NCI-H1436 (cell line): ENCODE results near the gene TBXAS1.
"Not testable (repeated sequence)": the region's sequence is repeated elsewhere in the genome, so short reads cannot be mapped to it uniquely, and the experiment has no call there.

ENCODE experiments used
- DNase-seq: peaks from one replicate; lab custom pipeline; 2025; lab: John Stamatoyannopoulos, UW

Gene TBXAS1

GRCh38 chr7:139914306-139915267 is 85.5 kb downstream of the TBXAS1 start:
- DNase-seq: no peak

- DNase-seq: no peak
These were observed 86.3 kb downstream of the TBXAS1 start for GRCh38 chr7:139915268-139915863.

DNA sequence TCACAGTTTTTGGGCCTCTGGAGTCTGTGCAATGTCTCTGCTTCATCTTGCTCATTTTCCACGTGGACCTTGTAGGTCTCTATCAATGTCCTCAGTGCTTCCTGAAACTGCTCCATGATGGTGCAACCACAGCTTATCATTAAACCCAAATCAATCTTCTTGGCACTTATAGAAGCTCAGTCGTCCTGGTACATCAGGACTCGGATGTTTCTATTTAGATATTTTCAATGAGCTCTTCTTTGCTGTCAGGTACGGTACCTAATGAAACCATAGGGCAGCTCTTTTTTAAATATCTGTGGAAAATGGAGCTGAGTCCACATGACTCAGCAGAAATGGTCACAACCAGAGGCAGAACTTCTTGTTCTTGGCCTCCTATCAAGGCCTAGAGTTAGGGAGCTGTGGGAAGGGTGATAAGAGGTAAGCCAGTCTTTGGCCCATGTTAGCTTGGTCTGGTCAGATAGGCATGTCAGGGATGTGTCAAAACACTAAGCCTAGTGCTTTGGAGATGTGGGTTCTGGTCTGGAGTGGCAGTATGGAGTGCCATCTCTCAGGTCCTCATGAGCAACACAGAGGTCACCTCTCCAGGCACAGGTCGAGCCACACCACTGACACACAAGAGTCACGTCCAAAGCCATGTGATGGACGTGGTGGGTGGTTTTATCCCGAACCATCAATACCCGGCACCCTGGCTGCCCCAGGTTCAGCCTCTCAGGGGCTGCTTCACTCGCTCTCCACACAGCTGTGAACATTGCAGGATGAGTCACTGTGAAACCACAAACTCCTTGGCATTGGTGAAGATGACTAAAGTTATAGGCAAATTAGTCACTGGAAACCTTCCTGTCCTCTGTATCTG is 87.0 kb downstream of the TBXAS1 start:
- DNase-seq: no peak

DNA sequence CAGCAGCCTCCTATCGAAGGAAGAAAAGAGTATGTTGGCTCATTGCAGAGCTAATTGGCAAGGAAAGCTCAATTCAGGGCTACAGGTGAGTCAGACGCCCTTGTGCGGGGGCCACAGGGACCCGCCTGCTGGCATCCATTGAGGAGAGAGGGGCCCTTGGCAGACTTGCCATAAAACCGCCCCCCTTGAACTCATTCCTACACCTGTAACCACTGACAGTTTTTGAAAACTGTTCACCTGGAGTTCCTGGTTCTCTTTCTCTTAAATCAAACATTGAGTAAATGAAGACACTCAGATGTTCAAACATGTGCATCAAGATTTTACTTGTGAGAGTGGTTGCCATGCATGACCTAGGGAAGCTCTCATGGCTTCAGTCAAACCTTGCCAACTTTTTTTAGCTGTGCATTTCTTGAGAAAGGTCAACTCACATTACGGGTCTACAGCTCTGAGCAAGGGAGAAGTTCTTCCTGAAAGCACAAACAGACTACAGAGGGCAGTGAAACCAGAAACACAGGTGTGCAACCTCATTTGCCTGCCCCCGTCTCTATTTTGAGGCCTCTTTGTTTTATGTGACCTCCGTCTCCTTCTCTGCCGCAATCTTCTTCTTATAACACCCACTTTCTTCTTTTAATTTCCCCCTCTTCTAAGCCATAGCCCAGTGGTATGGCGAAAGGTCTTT is 87.8 kb downstream of the TBXAS1 start:
- DNase-seq: no peak

DNA sequence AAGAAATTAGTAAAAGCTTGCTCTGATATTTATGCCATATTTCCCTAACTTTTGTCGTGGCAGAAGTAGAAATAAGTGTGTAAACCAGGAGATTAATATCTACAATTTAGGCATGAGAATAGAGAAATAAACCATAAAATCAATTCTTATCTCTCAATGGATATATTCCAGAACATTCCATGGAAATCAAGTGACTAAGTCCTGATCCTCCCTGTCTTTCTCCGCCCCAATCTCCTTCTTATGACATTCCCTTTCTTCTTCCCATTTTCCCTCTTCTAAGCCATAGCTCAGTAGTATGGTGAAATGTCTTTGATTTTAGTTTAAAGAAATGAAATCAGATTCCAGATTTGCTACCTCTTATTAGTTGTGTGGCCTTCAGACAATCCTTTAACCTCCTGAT is 88.8 kb downstream of the TBXAS1 start:
- no peak for DNase-seq

GRCh38 chr7:139918480-139918879 is 89.4 kb downstream of the TBXAS1 start:
- no peak for DNase-seq

DNA sequence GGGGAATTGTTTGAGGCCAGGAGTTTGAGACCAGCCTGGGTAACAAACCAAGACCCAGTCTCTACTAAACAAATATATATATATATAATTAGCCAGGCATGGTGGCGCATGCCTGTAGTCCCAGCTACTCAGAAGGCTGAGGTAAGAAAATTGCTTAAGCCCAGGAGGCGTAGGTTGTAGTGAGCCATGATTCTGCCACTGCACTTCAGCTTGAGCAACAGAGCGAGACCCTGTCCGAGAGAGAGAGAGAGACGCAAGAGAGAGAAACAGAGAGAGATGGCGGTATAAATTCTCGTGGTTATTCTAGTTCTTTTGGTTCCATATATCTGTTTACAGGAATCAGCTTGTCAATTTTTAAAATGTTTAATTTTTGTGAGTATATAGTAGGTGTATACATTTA is 94.0 kb downstream of the TBXAS1 start:
- no peak for DNase-seq

GRCh38 chr7:139924461-139924860 is 95.4 kb downstream of the TBXAS1 start:
- no peak for DNase-seq

DNA sequence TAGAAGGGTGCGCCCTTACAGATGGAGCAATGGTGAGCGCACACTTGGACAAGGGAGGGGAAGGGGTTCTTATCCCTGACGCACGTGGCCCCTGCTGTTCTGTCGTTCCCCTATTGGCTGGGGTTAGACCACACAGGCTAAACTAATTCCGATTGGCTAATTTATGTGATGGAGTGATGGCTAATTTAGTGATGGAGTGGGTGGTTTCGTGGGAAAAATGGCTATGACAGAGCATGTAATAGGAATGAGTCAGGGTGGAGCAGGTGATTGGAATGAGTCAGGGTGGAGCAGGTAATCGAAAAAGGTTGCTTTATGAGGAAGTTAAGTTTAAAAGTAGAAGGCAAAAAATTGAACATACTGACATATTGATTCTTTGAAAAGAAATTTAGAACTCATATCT is 100.2 kb downstream of the TBXAS1 start:
- not testable (repeated sequence) for DNase-seq

GRCh38 chr7:139930286-139930965 is 101.4 kb downstream of the TBXAS1 start:
- DNase-seq: no peak

DNA sequence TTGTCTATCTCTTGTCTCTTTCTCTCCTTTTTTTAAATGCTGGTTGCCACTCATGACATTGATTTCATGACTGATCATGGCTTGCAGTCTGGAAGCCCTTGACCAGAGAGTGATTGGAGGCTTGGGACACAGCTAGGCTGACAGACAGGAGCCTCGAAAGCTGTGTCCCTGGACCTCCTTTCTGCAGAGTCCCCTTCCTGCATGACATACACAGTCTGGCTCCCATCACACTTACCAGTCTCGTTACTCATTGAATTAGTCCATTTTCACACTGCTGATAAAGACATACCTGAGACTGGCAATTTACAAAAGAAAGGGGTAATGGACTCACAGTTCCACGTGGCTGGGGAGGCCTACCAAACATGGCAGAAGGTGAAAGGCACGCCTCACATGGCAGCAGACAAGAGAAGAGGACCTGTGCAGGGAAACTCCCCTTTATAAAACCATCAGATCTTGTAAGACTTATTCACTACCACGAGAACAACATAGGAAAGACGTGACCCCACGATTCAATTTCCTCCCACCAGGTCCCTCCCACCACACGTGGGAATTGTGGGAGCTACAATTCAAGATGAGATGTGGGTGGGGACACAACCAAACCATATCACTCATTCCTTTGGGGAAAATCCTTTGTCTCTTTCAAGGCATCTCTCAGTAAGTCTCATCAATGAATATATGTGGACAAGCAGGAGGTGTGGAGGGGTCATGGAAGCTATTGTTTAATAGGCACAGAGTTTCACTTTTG is 102.3 kb downstream of the TBXAS1 start:
- DNase-seq: no peak

DNA sequence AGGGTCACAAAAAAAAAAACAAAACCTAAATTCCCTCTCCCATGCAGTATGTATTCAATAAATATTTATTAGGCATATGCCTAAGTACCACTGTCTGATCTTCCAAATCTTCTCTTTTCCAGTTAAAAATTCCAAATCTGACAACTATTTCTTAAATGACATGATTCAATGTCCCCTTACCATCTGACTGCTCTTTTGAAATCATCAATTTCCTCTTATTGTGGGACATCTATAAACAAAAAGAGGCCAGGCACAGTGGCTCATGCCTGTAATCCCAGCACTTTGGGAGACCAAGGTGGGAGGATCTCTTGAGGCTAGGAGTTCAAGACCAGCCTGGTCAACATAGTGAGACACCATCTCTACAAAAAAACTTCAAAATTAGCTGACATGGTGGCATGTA is 103.5 kb downstream of the TBXAS1 start:
- DNase-seq: no peak

DNA sequence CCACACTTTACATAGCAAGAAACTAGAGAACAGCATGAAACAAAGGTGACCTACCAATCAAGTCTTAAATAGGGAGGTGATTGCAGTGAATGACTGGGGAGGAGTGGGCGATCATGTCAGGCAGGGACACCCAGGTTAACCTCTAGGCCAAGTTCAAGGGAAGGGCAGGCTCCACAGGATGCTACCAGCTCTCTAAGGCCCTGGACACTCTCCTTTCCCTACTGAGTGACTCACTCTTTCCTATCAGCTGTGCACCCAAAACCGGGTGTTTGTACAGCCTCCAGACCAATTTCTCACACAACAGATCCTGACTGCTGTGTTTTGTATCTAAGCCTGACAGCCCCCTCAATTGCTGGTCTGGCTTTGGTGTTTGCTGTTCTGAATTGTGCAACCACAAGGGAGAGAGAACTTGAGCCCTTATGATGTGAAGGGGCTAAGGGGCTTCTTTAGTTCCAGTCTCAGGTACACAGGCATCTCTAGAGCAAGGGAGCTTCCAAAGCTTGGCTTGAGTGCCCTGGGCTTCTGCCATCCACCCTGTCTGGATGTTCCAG is 107.8 kb downstream of the TBXAS1 start:
- no peak for DNase-seq

DNA sequence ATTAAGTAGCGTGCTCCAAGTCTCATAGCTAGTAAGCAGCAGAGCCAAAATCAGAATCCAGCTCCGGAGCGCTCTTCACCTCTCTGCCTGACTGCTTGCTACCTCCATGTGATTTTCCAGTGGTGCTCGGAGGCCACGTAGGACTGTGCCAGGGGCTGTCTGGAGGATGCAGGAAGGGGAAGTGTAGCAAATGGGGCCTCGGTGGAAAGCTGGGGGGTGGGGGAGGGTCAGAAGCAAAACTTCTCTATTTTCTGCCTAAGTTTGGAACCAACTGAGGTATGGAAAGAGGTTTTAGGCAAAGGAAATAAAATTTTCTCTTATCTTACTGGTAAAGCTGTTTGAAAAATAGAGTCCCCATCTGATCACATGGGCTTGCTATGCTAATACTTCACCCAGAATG is 108.7 kb downstream of the TBXAS1 start:
- DNase-seq: no peak

- no peak for DNase-seq
These were observed 111.8 kb downstream of the TBXAS1 start for GRCh38 chr7:139940866-139941265.

- no peak for DNase-seq
These were observed 112.4 kb downstream of the TBXAS1 start for GRCh38 chr7:139941421-139941820.

DNA sequence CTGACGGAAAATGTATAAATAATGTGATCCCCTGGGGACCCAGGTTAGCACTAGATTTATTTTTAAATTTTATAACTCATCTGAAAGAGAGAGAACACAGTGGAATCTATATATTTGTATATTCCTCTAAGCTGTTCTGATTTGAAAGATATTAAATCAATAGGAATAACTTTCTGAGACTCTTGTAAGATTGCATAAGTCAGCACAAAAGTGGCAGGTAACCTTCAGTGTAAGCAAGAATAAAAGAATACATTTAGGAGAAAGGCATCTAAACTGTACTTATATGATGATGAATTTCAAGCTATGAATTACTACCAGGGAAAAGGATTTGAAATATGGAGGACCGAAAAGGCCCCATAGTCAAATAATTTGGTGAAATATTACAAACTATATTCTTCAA is 112.8 kb downstream of the TBXAS1 start:
- DNase-seq: no peak

GRCh38 chr7:139942636-139943035 is 113.6 kb downstream of the TBXAS1 start:
- DNase-seq: no peak

GRCh38 chr7:139943401-139943800 is 114.3 kb downstream of the TBXAS1 start:
- DNase-seq: peak; percentile 17

- DNase-seq: no peak
These were observed 115.2 kb downstream of the TBXAS1 start for GRCh38 chr7:139944248-139944647.
